Neuronal stem cell (in vitro differentiated cells): ENCODE results near the gene TMEM239.

Experiments
- DNase-seq: peaks from one replicate; pipeline ENCODE4 v3.0.0-alpha.2; 2013; ENCODE audit warnings: low spot score
- H2AFZ ChIP-seq: one replicate; pipeline ENCODE4 v1.6.1; 2013; ENCODE audit warnings: mild to moderate bottlenecking, low read length, inconsistent platforms
- H2AK5ac ChIP-seq: 2 replicates; pipeline ENCODE4 v1.6.1; 2013; ENCODE audit warnings: low read depth, mild to moderate bottlenecking, inconsistent platforms, low read length, moderate library complexity, mixed read lengths
- H2BK120ac ChIP-seq: 2 replicates; pipeline ENCODE4 v1.6.1; 2013; ENCODE audit warnings: low read depth, mild to moderate bottlenecking, inconsistent platforms, low read length, moderate library complexity, mixed read lengths
- H2BK12ac ChIP-seq: one replicate; pipeline ENCODE4 v1.6.1; 2013; ENCODE audit warnings: low read length, inconsistent platforms
- H2BK15ac ChIP-seq: 2 replicates; pipeline ENCODE4 v1.6.1; 2013; ENCODE audit warnings: mild to moderate bottlenecking, low read length, inconsistent platforms, mixed read lengths
- H2BK5ac ChIP-seq: one replicate; pipeline ENCODE4 v1.6.1; 2013; ENCODE audit warnings: inconsistent platforms, mild to moderate bottlenecking, low read length, moderate library complexity
- H3K14ac ChIP-seq: one replicate; pipeline ENCODE4 v1.6.1; 2013; ENCODE audit warnings: low read length, inconsistent platforms
- H3K18ac ChIP-seq: 2 replicates; pipeline ENCODE4 v1.6.1; 2013; ENCODE audit warnings: low read length, inconsistent platforms
- H3K23ac ChIP-seq: 2 replicates; pipeline ENCODE4 v1.6.1; 2013; ENCODE audit warnings: low read depth, mild to moderate bottlenecking, mixed read lengths, low read length, inconsistent platforms; ENCODE audit not compliant: poor library complexity
- H3K27ac ChIP-seq: replicated peaks from 3 replicates; pipeline ENCODE4 v1.5.1; 2013; ENCODE audit warnings: low read length, inconsistent platforms
- H3K27me3 ChIP-seq, 3 experiments: 2 replicates each; pipeline ENCODE4 v1.6.1; 2013; ENCODE audit warnings: low read length in 3 of 3, mild to moderate bottlenecking in 2 of 3, inconsistent platforms in 1 of 3, low read depth in 1 of 3, mixed read lengths in 1 of 3, moderate library complexity in 1 of 3; ENCODE audit not compliant: control insufficient read depth in 3 of 3, insufficient read depth in 3 of 3
- H3K36me3 ChIP-seq, 2 donors: replicated peaks in 1 of 2; 2 replicates each; pipeline ENCODE4 v1.6.1; 2013; ENCODE audit warnings: low read length in 2 of 2; ENCODE audit not compliant: control insufficient read depth in 2 of 2, insufficient read depth in 2 of 2
- H3K4ac ChIP-seq: 2 replicates; pipeline ENCODE4 v1.6.1; 2013; ENCODE audit warnings: inconsistent platforms, mild to moderate bottlenecking, low read length, moderate library complexity
- H3K4me1 ChIP-seq, 2 donors: 1 replicate in 1 of 2; 2 replicates in 1 of 2; pipeline ENCODE4 v1.6.1; 2013; ENCODE audit warnings: low read length in 2 of 2, low read depth in 1 of 2; ENCODE audit not compliant: control insufficient read depth in 2 of 2, insufficient read depth in 1 of 2
- H3K4me2 ChIP-seq: one replicate; pipeline ENCODE4 v1.6.1; 2013; ENCODE audit warnings: mild to moderate bottlenecking, low read length, inconsistent platforms; ENCODE audit not compliant: insufficient read depth, poor library complexity, severe bottlenecking
- H3K4me3 ChIP-seq, 2 donors: 2 replicates each; pipeline ENCODE4 v1.5.1; 2013; ENCODE audit warnings: low read length in 2 of 2, mild to moderate bottlenecking in 2 of 2, inconsistent platforms in 1 of 2, moderate library complexity in 1 of 2
- H3K79me1 ChIP-seq: one replicate; pipeline ENCODE4 v1.6.1; 2013; ENCODE audit warnings: low read depth, mild to moderate bottlenecking, inconsistent platforms, low read length, moderate library complexity
- H3K9ac ChIP-seq: one replicate; pipeline ENCODE4 v1.6.1; 2013; ENCODE audit warnings: mild to moderate bottlenecking, low read depth, low read length, inconsistent platforms; ENCODE audit not compliant: poor library complexity
- H3K9me3 ChIP-seq, 2 donors: replicated peaks in 1 of 2; 2 replicates each; pipeline versions ENCODE3 to v1.6.1; 2013; ENCODE audit warnings: low read length in 2 of 2, mild to moderate bottlenecking in 2 of 2, inconsistent platforms in 1 of 2, low read depth in 1 of 2, mixed read lengths in 1 of 2, moderate library complexity in 1 of 2; ENCODE audit not compliant: control insufficient read depth in 2 of 2, insufficient read depth in 1 of 2
- H4K8ac ChIP-seq: one replicate; pipeline ENCODE4 v1.6.1; 2013; ENCODE audit warnings: low read depth, mild to moderate bottlenecking, inconsistent platforms, low read length, moderate library complexity
- H4K91ac ChIP-seq: one replicate; pipeline ENCODE4 v1.6.1; 2013; ENCODE audit warnings: low read length, low read depth, mild to moderate bottlenecking, inconsistent platforms; ENCODE audit not compliant: poor library complexity
- WGBS, 2 donors: extraction: QIAGEN DNeasy Blood & Tissue Kit; methylation state at CpG; one replicate each; pipeline ENCODE4 v1.1.7; 2013; ENCODE audit warnings: missing lambda C conversion rate in 2 of 2, mixed read lengths in 1 of 2; ENCODE audit not compliant: insufficient read length in 2 of 2, insufficient replicate concordance in 1 of 2; ENCODE audit errors: extremely low coverage in 2 of 2; 5-methylcytosine and 5-hydroxymethylcytosine counted together

Gene TMEM239

DNA sequence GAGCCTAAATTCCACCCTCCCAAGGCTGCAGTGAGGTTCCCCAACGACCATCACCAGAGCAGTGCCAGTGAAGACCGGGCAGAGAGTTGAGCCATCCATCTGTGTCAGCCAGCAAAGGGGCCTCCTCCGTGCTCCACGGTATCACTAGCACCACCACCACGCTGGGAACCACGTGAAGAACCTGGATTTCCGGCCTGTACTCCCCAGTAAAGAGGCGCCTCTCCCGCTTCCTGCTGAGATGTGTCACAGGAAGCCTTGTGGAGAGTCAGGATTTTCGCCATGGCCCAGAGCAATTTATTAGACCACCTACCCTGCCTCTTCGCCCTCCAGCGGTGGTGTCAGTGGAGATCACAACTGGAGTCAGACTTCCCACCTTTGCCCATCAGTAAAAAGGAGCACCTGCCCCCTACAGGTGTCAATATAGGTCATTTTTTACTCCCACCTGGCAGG, 44.5 kb upstream of the TMEM239 start:
- no peak for DNase-seq

DNA sequence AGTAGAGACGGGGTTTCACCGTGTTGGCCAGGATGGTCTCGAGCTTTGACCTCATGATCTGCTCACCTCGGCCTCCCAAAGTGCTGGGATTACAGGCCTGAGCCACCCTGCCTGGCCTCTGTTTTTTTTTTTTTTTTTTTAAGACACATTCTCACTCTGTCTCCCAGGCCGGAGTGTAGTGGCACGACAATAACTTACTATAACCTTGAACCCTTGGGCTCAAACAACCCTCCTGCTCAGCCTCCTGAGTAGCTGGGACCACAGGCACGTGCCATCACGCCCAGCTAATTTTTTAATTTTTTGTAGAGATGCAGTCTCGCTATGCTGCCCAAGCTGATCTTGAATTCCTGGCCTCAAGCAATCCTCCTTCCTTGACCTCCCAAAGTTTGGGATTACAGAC, 42.4 kb upstream of the TMEM239 start:
- no peak for DNase-seq
- Histone ChIP-seq H3K36me3 (no peaks in the 10 kb centered on the region), H4K8ac (no peak overlapping the region), H2AFZ (no peak overlapping the region), H2AK5ac (no peak overlapping the region), H3K4me2 (no peak overlapping the region), H3K4ac (no peak overlapping the region), H3K4me3 (no peak overlapping the region), H3K14ac (no peak overlapping the region), H3K79me1 (no peaks in the 10 kb centered on the region), H4K91ac (no peak overlapping the region), H2BK12ac (no peak overlapping the region), H3K9me3 (peaks cover 1 to 3% of the 10 kb centered on the region in 2 donors), H3K27ac (no peak overlapping the region), H3K9ac (no peak overlapping the region), H3K27me3 (peaks cover 0 to 24% (median 0%) of the 10 kb centered on the region in 3 experiments), H3K18ac (no peak overlapping the region), H2BK5ac (no peak overlapping the region), H2BK120ac (no peak overlapping the region), H3K23ac (no peak overlapping the region), H3K4me1 (no peaks in the 10 kb centered on the region), H2BK15ac (no peak overlapping the region)
- WGBS, 2 donors: no CpG with 5 or more reads among the region's 9 CpGs

More for the DNA sequence above, 44.5 kb upstream of the TMEM239 start:
- H2AFZ ChIP-seq: no peak overlapping the region
- H4K8ac ChIP-seq: no peak overlapping the region
- no peak overlapping the region for H3K23ac ChIP-seq
- H3K27me3 ChIP-seq: peaks cover 0 to 41% (median 0%) of the 10 kb centered on the region in 3 experiments
- peak overlapping the region; percentile 51 for H3K9ac ChIP-seq
- H3K4me1 ChIP-seq: no peaks in the 10 kb centered on the region
- H3K4me2 ChIP-seq: no peak overlapping the region
- no peak overlapping the region for H3K4me3 ChIP-seq
- H4K91ac ChIP-seq: no peak overlapping the region
- no peak overlapping the region for H2BK120ac ChIP-seq
- H3K36me3 ChIP-seq: no peaks in the 10 kb centered on the region
- H3K9me3 ChIP-seq: peaks cover 1 to 3% of the 10 kb centered on the region in 2 donors
- no peak overlapping the region for H3K14ac ChIP-seq
- no peaks in the 10 kb centered on the region for H3K79me1 ChIP-seq
- H3K18ac ChIP-seq: peak overlapping the region; percentile 45
- H2BK15ac ChIP-seq: no peak overlapping the region
- no peak overlapping the region for H3K4ac ChIP-seq
- no peak overlapping the region for H3K27ac ChIP-seq
- no peak overlapping the region for H2BK5ac ChIP-seq
- no peak overlapping the region for H2BK12ac ChIP-seq
- no CpG with 5 or more reads among the region's 12 CpGs for WGBS, 2 donors
- H2AK5ac ChIP-seq: no peak overlapping the region

DNA sequence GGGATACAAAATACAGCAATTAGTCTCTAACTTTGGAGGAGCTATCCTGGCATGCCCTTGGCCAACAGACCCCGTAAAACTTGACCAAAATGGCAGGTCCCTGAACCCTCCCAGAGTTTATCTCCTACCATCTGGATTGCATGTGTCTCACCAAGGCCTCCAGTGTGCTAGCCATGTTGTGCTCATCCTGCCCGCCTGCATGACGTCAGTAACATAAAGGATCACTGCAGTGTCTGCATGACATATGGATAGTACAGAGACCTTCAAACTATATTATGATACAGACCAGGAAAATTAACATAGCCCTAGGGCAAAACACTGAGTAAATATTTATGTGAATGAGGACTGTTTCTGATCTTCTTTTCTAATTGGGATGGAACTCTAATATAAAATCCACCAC, 41.0 kb upstream of the TMEM239 start:
- Histone ChIP-seq H3K4ac (no peak overlapping the region), H2BK120ac (no peak overlapping the region), H3K79me1 (no peaks in the 10 kb centered on the region), H3K14ac (no peak overlapping the region), H3K4me1 (no peaks in the 10 kb centered on the region), H3K23ac (no peak overlapping the region), H3K9me3 (peaks cover 1 to 3% of the 10 kb centered on the region in 2 donors), H2BK15ac (no peak overlapping the region), H3K27me3 (peaks cover 0 to 12% (median 0%) of the 10 kb centered on the region in 3 experiments), H2AK5ac (no peak overlapping the region), H4K91ac (no peak overlapping the region), H3K36me3 (no peaks in the 10 kb centered on the region), H3K4me3 (no peak overlapping the region), H2BK5ac (no peak overlapping the region), H2BK12ac (no peak overlapping the region), H4K8ac (no peak overlapping the region), H3K27ac (no peak overlapping the region), H3K18ac (no peak overlapping the region), H3K9ac (no peak overlapping the region), H2AFZ (no peak overlapping the region), H3K4me2 (no peak overlapping the region)
- DNase-seq: no peak
- no CpG with 5 or more reads among the region's 3 CpGs for WGBS, 2 donors

DNA sequence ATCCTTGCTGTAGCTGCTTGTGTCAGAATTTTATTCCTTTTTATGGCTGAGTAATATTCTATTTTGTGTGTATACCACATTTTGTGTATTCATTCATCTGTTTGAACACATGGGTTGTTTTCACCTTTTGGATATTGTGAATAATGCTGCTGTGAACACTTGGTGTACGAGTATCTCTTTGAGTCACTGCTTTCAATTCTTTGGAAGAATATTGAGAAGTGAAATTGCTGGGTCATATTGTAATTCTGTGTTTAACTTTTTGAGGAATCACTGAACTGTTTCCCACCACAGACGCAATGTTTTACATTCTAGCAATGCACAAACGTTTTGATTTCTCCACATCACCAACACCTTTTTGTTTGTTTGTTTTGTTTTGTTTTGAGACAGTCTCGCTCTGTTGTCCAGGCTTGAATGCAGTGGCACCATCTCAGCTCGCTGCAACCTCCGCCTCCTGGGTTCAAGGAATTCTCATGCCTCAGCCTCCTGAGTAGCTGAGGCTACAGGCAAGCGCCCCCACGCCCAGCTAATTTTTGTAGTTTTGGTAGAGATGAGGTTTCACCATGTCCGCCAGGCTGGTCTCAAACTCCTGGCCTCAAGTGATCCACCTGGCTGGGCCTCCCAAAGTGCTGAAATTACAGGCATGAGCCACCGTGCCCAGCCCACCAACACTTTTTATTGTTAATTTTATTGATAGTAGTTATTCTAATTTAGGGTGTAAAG, 37.4 kb upstream of the TMEM239 start:
- no peaks in the 10 kb centered on the region for H3K79me1 ChIP-seq
- no peak overlapping the region for H3K4ac ChIP-seq
- no peak overlapping the region for H3K4me3 ChIP-seq
- no peak overlapping the region for H2AFZ ChIP-seq
- no peak for DNase-seq
- no peak overlapping the region for H3K14ac ChIP-seq
- no peak overlapping the region for H2AK5ac ChIP-seq
- H3K9me3 ChIP-seq: peaks cover 3% of the 10 kb centered on the region in 2 donors
- no peak overlapping the region for H2BK15ac ChIP-seq
- no peak overlapping the region for H2BK5ac ChIP-seq
- H3K23ac ChIP-seq: no peak overlapping the region
- no peaks in the 10 kb centered on the region for H3K4me1 ChIP-seq
- no CpG with 5 or more reads among the region's 10 CpGs for WGBS, 2 donors
- H3K27ac ChIP-seq: no peak overlapping the region
- peaks cover 0 to 3% (median 2%) of the 10 kb centered on the region in 3 experiments for H3K27me3 ChIP-seq
- H4K8ac ChIP-seq: no peak overlapping the region
- no peak overlapping the region for H3K18ac ChIP-seq
- no peak overlapping the region for H3K4me2 ChIP-seq
- no peak overlapping the region for H4K91ac ChIP-seq
- no peak overlapping the region for H2BK120ac ChIP-seq
- H3K36me3 ChIP-seq: no peaks in the 10 kb centered on the region
- H3K9ac ChIP-seq: no peak overlapping the region
- no peak overlapping the region for H2BK12ac ChIP-seq
